Measurements from ENCODE around the gene STYXL1.

STYXL1 gene

GRCh38 chr7:75987805-75988567 lies 59.8 kb downstream of the STYXL1 start:
- TF ChIP-seq, protein P1, sequence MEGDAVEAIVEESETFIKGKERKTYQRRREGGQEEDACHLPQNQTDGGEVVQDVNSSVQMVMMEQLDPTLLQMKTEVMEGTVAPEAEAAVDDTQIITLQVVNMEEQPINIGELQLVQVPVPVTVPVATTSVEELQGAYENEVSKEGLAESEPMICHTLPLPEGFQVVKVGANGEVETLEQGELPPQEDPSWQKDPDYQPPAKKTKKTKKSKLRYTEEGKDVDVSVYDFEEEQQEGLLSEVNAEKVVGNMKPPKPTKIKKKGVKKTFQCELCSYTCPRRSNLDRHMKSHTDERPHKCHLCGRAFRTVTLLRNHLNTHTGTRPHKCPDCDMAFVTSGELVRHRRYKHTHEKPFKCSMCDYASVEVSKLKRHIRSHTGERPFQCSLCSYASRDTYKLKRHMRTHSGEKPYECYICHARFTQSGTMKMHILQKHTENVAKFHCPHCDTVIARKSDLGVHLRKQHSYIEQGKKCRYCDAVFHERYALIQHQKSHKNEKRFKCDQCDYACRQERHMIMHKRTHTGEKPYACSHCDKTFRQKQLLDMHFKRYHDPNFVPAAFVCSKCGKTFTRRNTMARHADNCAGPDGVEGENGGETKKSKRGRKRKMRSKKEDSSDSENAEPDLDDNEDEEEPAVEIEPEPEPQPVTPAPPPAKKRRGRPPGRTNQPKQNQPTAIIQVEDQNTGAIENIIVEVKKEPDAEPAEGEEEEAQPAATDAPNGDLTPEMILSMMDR (conservative IDR thresholded peaks at IDR 0.05): no peak
- no peak for TF ChIP-seq ZFX (IDR thresholded peaks at IDR 0.05)
- no peak overlapping the region for H3K27ac ChIP-seq

- H3K27ac ChIP-seq: no peak overlapping the region
- TF ChIP-seq, protein P1 (conservative IDR thresholded peaks at IDR 0.05): no peak
- no peak for TF ChIP-seq ZFX (IDR thresholded peaks at IDR 0.05)
Observed at GRCh38 chr7:75987026-75987804, 60.6 kb downstream of the STYXL1 start.

DNA sequence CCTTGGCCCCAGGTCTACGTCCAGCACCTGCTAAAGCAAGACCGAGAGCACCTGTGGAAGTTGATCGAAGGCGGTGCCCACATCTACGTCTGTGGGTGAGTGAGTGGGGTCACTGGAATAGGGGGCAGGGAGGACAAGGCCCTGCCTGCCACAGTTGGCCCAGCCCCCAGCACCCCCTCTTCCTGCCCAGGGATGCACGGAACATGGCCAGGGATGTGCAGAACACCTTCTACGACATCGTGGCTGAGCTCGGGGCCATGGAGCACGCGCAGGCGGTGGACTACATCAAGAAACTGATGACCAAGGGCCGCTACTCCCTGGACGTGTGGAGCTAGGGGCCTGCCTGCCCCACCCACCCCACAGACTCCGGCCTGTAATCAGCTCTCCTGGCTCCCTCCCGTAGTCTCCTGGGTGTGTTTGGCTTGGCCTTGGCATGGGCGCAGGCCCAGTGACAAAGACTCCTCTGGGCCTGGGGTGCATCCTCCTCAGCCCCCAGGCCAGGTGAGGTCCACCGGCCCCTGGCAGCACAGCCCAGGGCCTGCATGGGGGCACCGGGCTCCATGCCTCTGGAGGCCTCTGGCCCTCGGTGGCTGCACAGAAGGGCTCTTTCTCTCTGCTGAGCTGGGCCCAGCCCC lies 61.5 kb downstream of the STYXL1 start:
- TF ChIP-seq, protein P1 (conservative IDR thresholded peaks at IDR 0.05): no peak
- TF ChIP-seq ZFX (IDR thresholded peaks at IDR 0.05): no peak
- H3K27ac ChIP-seq: no peak overlapping the region

GRCh38 chr7:75985518-75986146 lies 62.2 kb downstream of the STYXL1 start:
- no peak overlapping the region for H3K27ac ChIP-seq
- TF ChIP-seq, protein P1 (conservative IDR thresholded peaks at IDR 0.05): no peak

DNA sequence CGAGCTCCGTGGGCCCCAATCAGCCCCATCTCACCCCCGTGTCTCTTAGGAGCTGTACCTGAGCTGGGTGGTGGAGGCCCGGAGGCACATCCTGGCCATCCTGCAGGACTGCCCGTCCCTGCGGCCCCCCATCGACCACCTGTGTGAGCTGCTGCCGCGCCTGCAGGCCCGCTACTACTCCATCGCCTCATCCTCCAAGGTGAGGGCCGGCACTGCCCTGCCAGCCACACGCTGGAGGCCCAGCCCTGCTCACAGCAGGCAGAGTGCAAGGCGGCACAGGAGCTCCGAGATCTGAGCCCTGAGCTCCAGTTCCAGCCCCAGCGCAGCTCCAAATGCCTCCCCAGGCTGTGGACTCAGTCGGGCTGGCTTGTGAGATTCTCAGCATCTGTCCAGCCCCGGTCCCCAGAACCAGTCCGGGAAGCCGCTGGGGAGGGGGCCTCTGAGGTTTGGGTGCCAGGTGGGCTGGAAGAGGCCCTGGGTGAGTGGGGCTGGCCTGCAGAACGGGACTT lies 62.7 kb downstream of the STYXL1 start:
- TF ChIP-seq, protein P1 (conservative IDR thresholded peaks at IDR 0.05): no peak
- TF ChIP-seq ZFX (IDR thresholded peaks at IDR 0.05): no peak
- H3K27ac ChIP-seq: no peak overlapping the region

DNA sequence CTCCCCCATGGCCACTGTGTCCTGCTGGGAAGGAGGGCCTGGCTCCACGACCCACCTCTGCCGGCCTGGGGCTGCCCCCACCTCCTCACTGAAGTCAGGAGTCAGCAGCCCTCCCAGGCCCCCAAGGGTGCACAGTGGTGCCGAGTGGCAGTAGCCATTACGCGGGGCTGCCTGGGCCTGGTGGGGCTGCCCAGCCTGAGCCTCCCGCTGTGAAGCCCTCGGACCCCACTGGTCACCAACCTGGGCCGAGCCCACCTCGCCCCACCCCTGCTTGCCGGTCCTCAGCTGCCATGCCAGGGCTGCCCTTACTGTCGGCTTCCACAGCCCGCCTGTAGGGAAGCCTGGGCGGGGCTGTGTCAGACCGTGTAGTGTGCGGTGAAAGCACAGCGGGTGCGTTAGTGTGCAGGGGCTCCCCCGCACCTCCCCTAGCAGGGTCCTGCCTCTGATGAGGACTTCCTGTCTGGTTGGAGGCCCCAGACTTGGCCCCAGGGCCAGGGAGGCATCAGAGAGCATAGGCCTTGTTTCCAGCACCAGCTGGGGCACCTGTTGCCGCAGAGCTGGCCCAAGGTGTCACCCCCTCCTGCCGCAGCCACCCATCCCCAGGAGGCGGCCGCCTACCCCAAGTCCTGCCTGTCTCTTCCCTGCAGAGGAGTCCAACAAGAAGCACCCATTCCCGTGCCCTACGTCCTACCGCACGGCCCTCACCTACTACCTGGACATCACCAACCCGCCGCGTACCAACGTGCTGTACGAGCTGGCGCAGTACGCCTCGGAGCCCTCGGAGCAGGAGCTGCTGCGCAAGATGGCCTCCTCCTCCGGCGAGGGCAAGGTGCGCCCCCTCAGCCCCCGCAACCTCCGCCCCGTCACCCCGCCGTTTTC lies 63.4 kb downstream of the STYXL1 start:
- no peak overlapping the region for H3K27ac ChIP-seq
- TF ChIP-seq, protein P1 (conservative IDR thresholded peaks at IDR 0.05): no peak
- TF ChIP-seq ZFX (IDR thresholded peaks at IDR 0.05): no peak

Data from C4-2B (cell line).